Measurements from ENCODE around the gene SDF2L1.

DNA sequence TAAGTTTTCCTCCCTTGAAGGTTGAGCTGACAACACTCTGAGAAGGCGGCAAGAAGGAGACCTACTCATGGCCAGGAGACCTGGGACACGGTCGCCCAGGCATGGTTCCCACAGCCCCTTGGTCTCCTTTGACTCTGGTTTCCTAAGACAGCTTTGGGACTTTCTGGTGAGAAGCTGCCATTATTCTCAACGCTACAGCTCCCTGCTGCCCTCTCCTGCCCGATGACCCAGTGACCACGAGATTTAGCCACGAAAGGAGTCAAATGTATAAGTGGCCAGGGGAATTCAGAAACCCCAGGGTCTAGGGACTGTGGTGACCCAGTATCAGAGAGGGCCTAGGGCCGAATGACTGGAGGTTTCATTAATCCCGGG lies 699 bp upstream of the SDF2L1 start:
- no peak for TF ChIP-seq ZNF384 (IDR thresholded peaks at IDR 0.05)
- TF ChIP-seq FOXM1 (IDR thresholded peaks at IDR 0.05; ENCODE audit: borderline replicate concordance) = no peak
